DND-41 (cell line): Measurements from ENCODE around the gene FBXO21.

Experiments used
- CTCF ChIP-seq: IDR thresholded peaks from 2 replicates; pipeline ENCODE4 v1.5.1; 2012; ENCODE audit warnings: borderline replicate concordance, low read length, moderate library complexity, mild to moderate bottlenecking; ENCODE audit not compliant: poor library complexity, severe bottlenecking; ENCODE audit errors: extremely low read depth
- EZH2 ChIP-seq: IDR thresholded peaks from 3 replicates; pipeline ENCODE4 v1.6.1; 2012; ENCODE audit warnings: borderline replicate concordance, low read depth, mild to moderate bottlenecking, moderate library complexity, low read length, inconsistent platforms; ENCODE audit not compliant: severe bottlenecking

GRCh38 chr12:117189725-117190209, 503 bp downstream of the FBXO21 start:
- no peak for TF ChIP-seq CTCF
- TF ChIP-seq EZH2 = no peak
